ENCODE data around the gene LAT. TPM values are rescaled to one million over a fixed set of nuclear protein-coding genes. Genes with fewer than 3 reads are reported as not detected.

Gene LAT
- total RNA-seq, 4 donors from 2014 or later = 5.6 to 39.6 (median 8.4) TPM

GRCh38 chr16:29028457-29029167, 43.8 kb downstream of the LAT start:
- H3K27ac ChIP-seq = no peak overlapping the region
- intact Hi-C loops (cut with DNase I; ENCODE audit: low total_unique reads) = no loop called here
- no peak overlapping the region for H3K4me3 ChIP-seq
- DNase-seq = no peak
- H3K27me3 ChIP-seq = no peaks in the 10 kb centered on the region
- H3K4me1 ChIP-seq = no peaks in the 10 kb centered on the region
- in situ Hi-C loops (cut with MboI; ENCODE audit: low pct_ligation_motif_present in 1 of 4, low pct_unique_long_range_greater_than_20kb in 1 of 4, low sequenced_read_pairs in 3 of 4) = no loop called here
- TF ChIP-seq EP300 (IDR thresholded peaks at IDR 0.05; ENCODE audit: low read depth) (no peak), CTCF (IDR thresholded peaks at IDR 0.05) (no peak), POLR2A (IDR thresholded peaks at IDR 0.05) (no peak), POLR2AphosphoS5 (IDR thresholded peaks at IDR 0.05) (no peak)
- 68% methylated on average over 7 of the region's 7 CpGs; no CpG with 5 or more reads in 1 of the 2 donors for WGBS, 2 donors (ENCODE audit: low coverage in 1 of 2)
- no peaks in the 10 kb centered on the region for H3K36me3 ChIP-seq
- no peaks in the 10 kb centered on the region for H3K9me3 ChIP-seq

GRCh38 chr16:29029168-29029994, 44.5 kb downstream of the LAT start:
- no peaks in the 10 kb centered on the region for H3K9me3 ChIP-seq
- no peaks in the 10 kb centered on the region for H3K4me1 ChIP-seq
- intact Hi-C loops (cut with DNase I; ENCODE audit: low total_unique reads) (no loop called here), in situ Hi-C loops (cut with MboI; ENCODE audit: low pct_ligation_motif_present in 1 of 4, low pct_unique_long_range_greater_than_20kb in 1 of 4, low sequenced_read_pairs in 3 of 4) (no loop called here)
- H3K27me3 ChIP-seq = no peaks in the 10 kb centered on the region
- DNase-seq = no peak
- H3K4me3 ChIP-seq = no peak overlapping the region
- H3K36me3 ChIP-seq = no peaks in the 10 kb centered on the region
- H3K27ac ChIP-seq = no peak overlapping the region
- TF ChIP-seq CTCF (IDR thresholded peaks at IDR 0.05) (no peak), POLR2A (IDR thresholded peaks at IDR 0.05) (no peak), EP300 (IDR thresholded peaks at IDR 0.05; ENCODE audit: low read depth) (no peak), POLR2AphosphoS5 (IDR thresholded peaks at IDR 0.05) (no peak)
- 54% methylated on average over 16 of the region's 16 CpGs; no CpG with 5 or more reads in 1 of the 2 donors for WGBS, 2 donors (ENCODE audit: low coverage in 1 of 2)

GRCh38 chr16:29030086-29030840, 45.4 kb downstream of the LAT start:
- intact Hi-C loops (cut with DNase I; ENCODE audit: low total_unique reads) (no loop called here), in situ Hi-C loops (cut with MboI; ENCODE audit: low pct_ligation_motif_present in 1 of 4, low pct_unique_long_range_greater_than_20kb in 1 of 4, low sequenced_read_pairs in 3 of 4) (no loop called here)
- no peaks in the 10 kb centered on the region for H3K27me3 ChIP-seq
- no peak for DNase-seq
- WGBS, 2 donors (ENCODE audit: low coverage in 1 of 2) = 69 to 77% methylated on average over 5 to 8 of the region's 8 CpGs
- no peaks in the 10 kb centered on the region for H3K4me1 ChIP-seq
- H3K27ac ChIP-seq = no peak overlapping the region
- no peak overlapping the region for H3K4me3 ChIP-seq
- H3K36me3 ChIP-seq = no peaks in the 10 kb centered on the region
- TF ChIP-seq CTCF (IDR thresholded peaks at IDR 0.05) = no peak
- no peak for TF ChIP-seq POLR2AphosphoS5 (IDR thresholded peaks at IDR 0.05)
- no peak for TF ChIP-seq EP300 (IDR thresholded peaks at IDR 0.05; ENCODE audit: low read depth)
- no peak for TF ChIP-seq POLR2A (IDR thresholded peaks at IDR 0.05)
- no peaks in the 10 kb centered on the region for H3K9me3 ChIP-seq

Other genes with a start within 250 kb of the LAT start
- gene NPIPB9, start 233.3 kb upstream of the LAT start, total RNA-seq = 10 to 100 TPM in 3 of 4 donors, not detected in 1; 13.2 to 23.9 (median 19.4) TPM
- 100 to 1,000 TPM in 3 of 4 donors, 10 to 100 TPM in 1; 90.2 to 165 (median 105) TPM for gene ATXN2L, start 162.1 kb upstream of the LAT start, total RNA-seq
- 100 to 1,000 TPM; 126 to 190 (median 143) TPM for gene TUFM, start 138.7 kb upstream of the LAT start, total RNA-seq
- 100 to 1,000 TPM in 1 of 4 donors, 10 to 100 TPM in 3; 28.5 to 111 (median 60.4) TPM for gene SH2B1, start 121.2 kb upstream of the LAT start, total RNA-seq
- gene ATP2A1, start 106.6 kb upstream of the LAT start, total RNA-seq = 1 to 10 TPM in 3 of 4 donors, not detected in 1; 1.1 to 3.2 (median 1.4) TPM
- 100 to 1,000 TPM in 2 of 4 donors, 10 to 100 TPM in 2; 57.1 to 182 (median 130) TPM for gene RABEP2, start 59.8 kb upstream of the LAT start, total RNA-seq
- gene CD19, start 53.1 kb upstream of the LAT start, total RNA-seq = 1 to 10 TPM in 2 of 4 donors, not detected in 2; 4.5 to 9.8 TPM
- gene NFATC2IP, start 34.1 kb upstream of the LAT start, total RNA-seq = 10 to 100 TPM; 59.1 to 89.4 (median 70.2) TPM
- 10 to 100 TPM; 22.7 to 75.2 (median 28.2) TPM for gene SPNS1, start 10.3 kb upstream of the LAT start, total RNA-seq